Sigmoid colon (tissue), 3 donors: ENCODE results near the gene RRP9.

ENCODE experiments used
- CTCF ChIP-seq, 4 experiments: fragments of 450-650 bp in 3 of 4; fragments of 200-600 bp in 1 of 4; IDR thresholded peaks; one replicate each; pipeline ENCODE4 v1.5.1; 2016 to 2019; ENCODE audit warnings: antibody characterized with exemption in 4 of 4, mild to moderate bottlenecking in 3 of 4, moderate library complexity in 2 of 4
- POLR2A ChIP-seq, 2 donors: fragments of 450-650 bp; IDR thresholded peaks; one replicate each; pipeline ENCODE4 v1.6.1; 2016; ENCODE audit warnings: antibody characterized with exemption in 2 of 2, mild to moderate bottlenecking in 2 of 2, moderate library complexity in 2 of 2

GRCh38 chr3:51953445-51953844 lies 11.7 kb upstream of the RRP9 start:
- no peak for TF ChIP-seq CTCF (IDR thresholded peaks at IDR 0.05)
- TF ChIP-seq POLR2A (IDR thresholded peaks at IDR 0.05) = no peak
